HG03108 (cell line): ENCODE measurements around the gene CBS.
"Not testable (repeated sequence)": the region's sequence is repeated elsewhere in the genome, so short reads cannot be mapped to it uniquely, and the experiment has no call there.

Experiments
- ATAC-seq: cut with Tn5 transposase; IDR thresholded peaks from one replicate; pipeline ENCODE4 v1.9.1; 2021; ENCODE audit warnings: moderate library complexity; ENCODE audit not compliant: unreplicated experiment

CBS gene

DNA sequence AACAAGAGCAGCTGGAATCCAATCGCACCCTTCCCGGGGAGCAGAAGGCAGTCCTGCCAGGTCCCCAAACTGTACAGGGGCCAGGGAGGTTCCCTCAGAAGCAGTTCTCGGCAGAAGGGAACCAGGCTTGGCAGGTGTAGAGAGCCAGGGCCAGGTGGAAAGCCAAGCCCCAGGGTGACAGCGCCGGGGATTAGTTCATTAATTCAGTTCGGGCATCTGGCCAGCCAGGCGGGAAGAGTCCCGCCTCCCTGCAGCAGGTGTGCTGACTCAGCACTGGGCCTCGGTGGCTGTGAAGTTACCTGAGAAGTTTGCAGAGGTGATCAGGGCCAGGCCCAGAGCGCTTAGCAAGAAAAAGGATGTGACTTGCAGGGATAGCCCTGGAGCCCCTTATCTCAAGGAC is 6.0 kb downstream of the CBS start:
- not testable (repeated sequence) for ATAC-seq

- ATAC-seq, result not testable (repeated sequence)
These were observed 7.6 kb downstream of the CBS start for GRCh38 chr21:43068065-43068464.

DNA sequence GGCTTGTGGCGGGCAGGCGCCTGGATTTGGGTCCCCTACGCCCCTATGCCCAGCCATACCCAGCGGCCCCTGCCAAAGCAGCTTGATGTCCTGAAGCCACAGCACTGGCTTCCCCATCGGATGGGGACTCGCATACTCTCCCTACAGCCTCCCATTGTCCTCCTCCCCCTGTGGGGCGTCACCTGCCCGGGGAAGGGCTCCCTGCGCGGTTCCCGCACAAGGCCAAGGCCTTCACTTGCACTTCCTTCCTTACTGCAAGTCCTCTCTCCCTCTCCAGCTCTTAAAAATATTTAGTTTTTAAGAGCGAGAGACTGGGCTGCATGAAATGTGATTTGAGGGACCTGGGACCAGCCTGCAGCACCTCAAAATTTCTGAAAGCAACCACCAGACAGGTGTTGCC is 8.9 kb downstream of the CBS start:
- ATAC-seq, result not testable (repeated sequence)

- ATAC-seq, result not testable (repeated sequence)
These were observed 9.6 kb downstream of the CBS start for GRCh38 chr21:43065991-43066390.

DNA sequence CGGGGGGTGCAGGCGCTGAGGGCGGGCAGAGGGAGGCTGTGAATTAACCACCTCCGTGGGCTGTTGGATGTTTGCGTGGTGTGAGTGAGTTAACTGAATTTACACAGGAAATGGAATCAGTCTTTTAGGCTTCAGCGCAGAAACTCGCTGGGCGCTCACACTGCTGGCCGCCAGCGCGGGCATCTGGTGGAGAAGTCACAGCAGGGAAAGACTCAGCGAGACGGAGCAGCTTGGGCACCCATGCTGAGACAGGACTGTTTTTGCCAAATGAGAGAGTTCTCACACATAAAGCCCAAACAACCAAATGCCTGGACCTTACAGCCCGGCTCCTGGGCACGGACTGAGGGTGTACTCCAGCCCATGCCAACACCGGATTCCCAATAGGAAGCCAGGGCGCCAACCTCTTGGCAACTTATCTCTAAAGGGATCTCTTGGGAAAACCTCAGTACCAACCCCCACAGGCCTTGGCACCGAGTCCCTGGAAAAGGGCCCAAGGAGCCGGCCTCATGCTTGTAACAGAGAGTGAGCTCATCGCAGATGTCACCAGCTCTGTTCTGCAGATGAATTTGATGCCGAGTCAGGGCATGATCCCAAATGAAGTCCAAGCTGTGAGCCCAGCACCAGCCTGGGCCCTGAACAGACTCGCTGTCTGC is 11.2 kb downstream of the CBS start:
- not testable (repeated sequence) for ATAC-seq

- ATAC-seq, result not testable (repeated sequence)
These were observed 12.5 kb downstream of the CBS start for GRCh38 chr21:43062955-43063664.

DNA sequence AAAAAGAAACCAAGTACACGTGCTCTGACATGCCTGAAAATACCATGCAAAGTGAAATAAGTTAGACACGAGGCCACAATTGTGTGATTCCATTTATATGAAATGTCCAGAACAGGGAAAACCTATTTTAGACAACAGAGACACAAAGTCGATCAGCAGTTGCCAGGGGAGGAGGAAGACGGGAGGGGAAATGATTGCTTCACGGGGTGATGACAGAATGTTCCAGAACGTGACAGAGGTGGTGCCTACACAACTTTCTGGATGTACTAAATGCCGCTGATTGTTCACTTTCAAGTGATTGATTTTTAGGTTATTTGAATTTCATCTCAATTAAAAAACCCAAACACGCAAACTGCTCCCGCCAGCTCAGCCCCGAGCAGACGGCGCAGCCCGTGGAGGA is 22.5 kb downstream of the CBS start:
- not testable (repeated sequence) for ATAC-seq

- ATAC-seq, result not testable (repeated sequence)
These were observed 29.5 kb downstream of the CBS start for GRCh38 chr21:43045876-43046821.

DNA sequence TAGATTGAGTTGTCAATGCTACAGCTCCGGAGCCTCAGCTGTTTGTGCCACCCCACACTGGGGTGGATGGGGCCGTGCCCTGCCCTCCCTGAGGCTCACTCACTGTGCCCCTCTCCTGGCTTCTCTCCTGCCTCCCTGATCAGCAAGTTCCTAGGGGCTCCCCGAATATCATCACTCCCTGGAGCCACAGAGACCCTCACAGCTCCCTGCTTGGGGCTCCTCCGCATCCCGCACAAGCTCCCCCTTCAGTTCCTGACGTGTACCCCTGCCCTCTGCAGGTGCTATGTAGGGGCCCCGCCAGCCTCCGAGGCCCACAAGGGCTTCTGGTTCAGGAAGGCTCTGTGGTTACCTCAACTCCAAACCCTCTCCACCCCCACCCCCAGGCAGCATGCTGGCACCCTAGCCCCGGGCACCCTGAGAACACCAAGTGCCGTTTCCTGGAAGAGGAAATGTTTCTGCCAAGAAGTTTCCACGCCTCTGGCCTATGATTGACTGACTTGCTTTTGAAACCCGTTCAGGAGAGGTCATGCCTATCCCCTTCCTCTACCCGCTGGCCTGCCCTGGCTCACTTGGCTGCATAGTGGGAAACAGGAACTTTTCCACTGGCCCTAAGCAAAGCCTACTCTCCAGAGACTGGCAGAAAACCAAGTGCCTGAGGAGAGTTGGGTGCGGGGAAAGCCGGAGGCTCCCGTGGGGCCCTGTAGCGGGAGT is 30.3 kb downstream of the CBS start:
- not testable (repeated sequence) for ATAC-seq

DNA sequence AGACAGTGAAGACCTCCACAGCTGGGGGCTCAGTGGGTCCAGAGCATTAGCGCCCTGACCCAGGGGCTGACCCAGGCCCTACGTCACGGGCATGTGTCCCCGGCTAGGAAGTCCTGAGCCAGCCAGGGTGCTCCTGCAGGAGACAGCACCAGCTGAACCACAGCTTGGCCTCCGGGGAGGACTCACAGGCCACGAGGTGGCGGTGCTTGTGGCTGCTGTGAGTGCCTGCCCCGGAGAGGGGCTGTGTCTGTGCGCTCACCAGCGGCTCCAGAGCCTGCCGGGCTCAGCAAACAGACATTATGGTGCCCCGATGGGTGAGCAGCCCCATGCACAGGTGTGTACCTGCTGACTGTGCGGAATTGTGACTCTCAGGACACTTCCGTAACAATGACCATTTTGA is 31.1 kb downstream of the CBS start:
- not testable (repeated sequence) for ATAC-seq

DNA sequence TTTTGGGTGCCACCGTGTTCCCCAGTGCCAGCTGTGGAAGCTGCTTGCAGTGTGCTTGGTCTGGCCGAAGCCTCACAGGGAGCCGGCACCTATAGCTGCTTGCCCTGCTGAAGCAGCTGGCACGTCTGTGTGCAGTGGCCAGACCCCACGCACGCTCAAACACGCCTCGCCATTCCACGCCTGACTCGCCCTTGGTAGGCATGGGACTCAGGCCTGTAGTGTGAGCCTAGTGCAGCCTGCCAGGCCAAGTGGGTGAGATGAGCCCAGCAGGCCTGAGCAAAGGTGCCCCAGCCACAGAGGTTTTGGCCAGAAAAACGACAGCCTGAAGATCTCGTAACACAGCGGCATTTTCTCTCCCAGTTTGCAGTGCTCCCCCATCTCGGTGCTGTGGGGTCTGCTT is 32.3 kb downstream of the CBS start:
- ATAC-seq, result not testable (repeated sequence)

DNA sequence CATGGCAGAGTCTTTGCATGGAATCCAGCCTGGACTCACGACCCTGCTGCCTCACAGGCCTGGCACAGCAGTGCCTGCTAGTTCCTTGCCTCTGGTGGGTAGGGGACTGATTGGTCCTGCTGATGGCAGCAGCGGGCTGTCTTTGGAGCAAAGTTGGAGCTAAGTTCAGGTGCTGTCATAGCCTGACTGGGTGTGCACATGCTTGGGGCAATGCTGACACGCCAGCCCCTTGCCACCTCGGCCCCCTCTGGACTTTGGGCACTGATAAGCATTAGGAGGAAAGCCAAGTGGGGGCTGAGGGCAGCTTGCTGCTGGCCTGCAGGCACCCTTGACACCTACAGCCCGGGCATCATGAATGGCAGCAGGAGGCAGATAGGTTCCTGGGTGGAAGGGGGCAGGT is 33.5 kb downstream of the CBS start:
- ATAC-seq, result not testable (repeated sequence)

DNA sequence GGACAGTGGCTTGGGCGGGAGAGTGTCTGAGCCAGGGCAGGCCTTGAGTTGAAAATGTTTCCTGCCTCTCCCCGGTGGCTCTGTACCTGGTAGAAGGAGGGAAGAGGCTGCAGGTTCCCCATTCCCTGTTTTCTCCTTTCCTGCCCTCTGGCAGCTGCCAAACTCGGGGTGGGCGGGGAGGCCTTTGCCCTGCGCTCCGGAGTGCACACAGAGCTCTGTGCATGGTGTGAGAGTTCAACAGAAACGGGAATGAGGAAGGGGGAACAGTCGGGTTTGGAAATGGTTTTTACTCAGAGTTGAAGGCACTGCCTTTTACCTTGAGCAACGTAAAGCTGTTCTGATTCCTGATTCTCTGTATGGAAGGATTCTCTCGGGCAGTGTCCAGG is 37.0 kb downstream of the CBS start:
- not testable (repeated sequence) for ATAC-seq

GRCh38 chr21:43037918-43038658 is 37.5 kb downstream of the CBS start:
- ATAC-seq, result not testable (repeated sequence)

- ATAC-seq, result not testable (repeated sequence)
These were observed 38.7 kb downstream of the CBS start for GRCh38 chr21:43036889-43037288.

DNA sequence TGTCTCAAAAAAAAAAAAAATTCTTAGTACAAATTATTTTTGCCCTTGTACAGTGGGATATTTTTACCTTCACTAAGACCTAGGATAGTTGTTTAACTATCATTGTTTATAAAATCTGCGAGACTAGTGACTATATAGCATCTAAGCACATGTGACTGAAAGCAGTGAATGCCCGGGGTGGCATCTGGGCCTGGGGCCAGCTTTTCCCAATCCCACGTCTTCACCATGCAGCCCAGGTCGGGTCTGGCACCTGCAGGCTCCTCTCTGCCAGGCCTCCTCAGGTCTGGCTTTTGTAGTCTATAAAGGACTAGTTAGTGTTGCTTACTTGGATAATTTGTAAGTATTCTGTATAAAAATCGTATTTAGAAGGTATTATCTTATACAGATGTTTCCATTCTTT is 40.8 kb downstream of the CBS start:
- no peak for ATAC-seq

DNA sequence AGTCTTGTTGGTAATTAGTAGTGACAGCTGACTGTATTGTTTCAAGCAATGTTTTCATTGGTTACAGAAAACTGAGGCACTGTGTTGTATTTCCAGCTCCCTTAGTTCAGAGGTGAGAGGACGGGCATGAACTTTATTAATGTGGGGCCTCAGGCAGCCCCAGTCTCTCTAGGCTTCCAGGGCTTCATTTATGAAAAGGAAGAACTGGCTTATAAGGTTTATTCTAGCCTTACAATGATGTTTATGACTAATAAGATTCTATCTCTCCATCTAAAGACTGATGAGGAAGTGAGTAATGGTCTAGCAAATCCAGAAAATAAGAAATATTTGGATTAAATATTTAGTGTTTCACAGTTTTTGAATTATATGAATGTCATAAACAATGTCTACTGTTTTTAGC is 41.5 kb downstream of the CBS start:
- ATAC-seq, result no peak

- no peak for ATAC-seq
These were observed 44.5 kb downstream of the CBS start for GRCh38 chr21:43031121-43031619.

GRCh38 chr21:43029785-43030184 is 45.9 kb downstream of the CBS start:
- ATAC-seq, result no peak
